ENCODE data around the gene SPEF1.

Gene SPEF1

GRCh38 chr20:3787324-3788014, 6.2 kb upstream of the SPEF1 start:
- DNase-seq (ENCODE audit: low read depth, low spot score) = no peak

GRCh38 chr20:3786665-3787323, 5.5 kb upstream of the SPEF1 start, which contains the start of gene CENPB:
Gene CENPB, minus strand, starts transcription at chr20:3786740. Its CDS starts 257 bp downstream, at chr20:3786483.
- DNase-seq (ENCODE audit: low read depth, low spot score) = peak; percentile 77

- no peak for DNase-seq (ENCODE audit: low read depth, low spot score)
Measured at GRCh38 chr20:3786126-3786484, 4.9 kb upstream of the SPEF1 start.

- no peak for DNase-seq (ENCODE audit: low read depth, low spot score)
Measured at GRCh38 chr20:3785240-3786125, 4.2 kb upstream of the SPEF1 start.

GRCh38 chr20:3784863-3785239, 3.6 kb upstream of the SPEF1 start:
- DNase-seq (ENCODE audit: low read depth, low spot score) = no peak

- no peak for DNase-seq (ENCODE audit: low read depth, low spot score)
Measured at GRCh38 chr20:3784216-3784853, 3.1 kb upstream of the SPEF1 start.

GRCh38 chr20:3783511-3784195, 2.4 kb upstream of the SPEF1 start:
- no peak for DNase-seq (ENCODE audit: low read depth, low spot score)

GRCh38 chr20:3783068-3783489, 1.8 kb upstream of the SPEF1 start:
- DNase-seq (ENCODE audit: low read depth, low spot score) = no peak

- no peak for DNase-seq (ENCODE audit: low read depth, low spot score)
Measured at GRCh38 chr20:3782597-3782996, 1.3 kb upstream of the SPEF1 start.

GRCh38 chr20:3778976-3779375, 2.3 kb downstream of the SPEF1 start:
- no peak for DNase-seq (ENCODE audit: low read depth, low spot score)

GRCh38 chr20:3777716-3778629, 3.3 kb downstream of the SPEF1 start:
- no peak for DNase-seq (ENCODE audit: low read depth, low spot score)

GRCh38 chr20:3777381-3777715, 3.9 kb downstream of the SPEF1 start:
- no peak for DNase-seq (ENCODE audit: low read depth, low spot score)

- DNase-seq (ENCODE audit: low read depth, low spot score) = no peak
Measured at GRCh38 chr20:3775457-3776108, 5.7 kb downstream of the SPEF1 start.

- no peak for DNase-seq (ENCODE audit: low read depth, low spot score)
Measured at GRCh38 chr20:3771552-3772058, 9.6 kb downstream of the SPEF1 start.

- DNase-seq (ENCODE audit: low read depth, low spot score) = peak; percentile 66
Measured at GRCh38 chr20:3768342-3769130, 12.7 kb downstream of the SPEF1 start.

GRCh38 chr20:3767427-3768341, 13.6 kb downstream of the SPEF1 start, which contains the start of gene ADISSP:
Gene ADISSP, minus strand, starts transcription at chr20:3767753. Its CDS starts 7,653 bp downstream, at chr20:3760100.
- peak; percentile 93 for DNase-seq (ENCODE audit: low read depth, low spot score)

GRCh38 chr20:3767110-3767426, 14.2 kb downstream of the SPEF1 start:
- no peak for DNase-seq (ENCODE audit: low read depth, low spot score)
